H9 (cell line): ENCODE data around the gene CD1C. TPM values are rescaled to one million over a fixed set of nuclear protein-coding genes. Genes with fewer than 3 reads are reported as not detected.

Source experiments
- DNase-seq: peaks from one replicate; pipeline ENCODE4 v3.0.0-alpha.2; 2017
- H2AFZ ChIP-seq: one replicate; pipeline ENCODE4 v1.6.1; 2013; ENCODE audit warnings: mild to moderate bottlenecking, low read length, control low read depth, moderate library complexity
- H2AK5ac ChIP-seq: 2 replicates; pipeline ENCODE4 v1.6.1; 2013; ENCODE audit warnings: low read length, control low read depth, mixed read lengths; ENCODE audit not compliant: insufficient read length
- H2BK120ac ChIP-seq: one replicate; pipeline ENCODE4 v1.6.1; 2013; ENCODE audit warnings: low read depth, mild to moderate bottlenecking, low read length, control low read depth, inconsistent platforms; ENCODE audit not compliant: poor library complexity, severe bottlenecking
- H2BK12ac ChIP-seq: 2 replicates; pipeline ENCODE4 v1.6.1; 2013; ENCODE audit warnings: low read length, control low read depth, mixed read lengths, low read depth; ENCODE audit not compliant: insufficient read length
- H2BK15ac ChIP-seq: 2 replicates; pipeline ENCODE4 v1.6.1; 2013; ENCODE audit warnings: low read depth, low read length, control low read depth
- H2BK20ac ChIP-seq: one replicate; pipeline ENCODE4 v1.6.1; 2013; ENCODE audit warnings: low read depth, mild to moderate bottlenecking, low read length, control low read depth, inconsistent platforms; ENCODE audit not compliant: poor library complexity, severe bottlenecking
- H2BK5ac ChIP-seq: 2 replicates; pipeline ENCODE4 v1.6.1; 2013; ENCODE audit warnings: low read length, control low read depth, mixed read lengths; ENCODE audit not compliant: insufficient read length
- H3K14ac ChIP-seq: 2 replicates; pipeline ENCODE4 v1.6.1; 2013; ENCODE audit warnings: low read length, control low read depth; ENCODE audit not compliant: insufficient read depth
- H3K18ac ChIP-seq: 2 replicates; pipeline ENCODE4 v1.6.1; 2013; ENCODE audit warnings: low read depth, mild to moderate bottlenecking, mixed read lengths, low read length, control low read depth; ENCODE audit not compliant: insufficient read length
- H3K23ac ChIP-seq: 2 replicates; pipeline ENCODE4 v1.6.1; 2013; ENCODE audit warnings: low read length, control low read depth, mixed read lengths, low read depth; ENCODE audit not compliant: insufficient read length
- H3K23me2 ChIP-seq: 2 replicates; pipeline ENCODE4 v1.6.1; 2013; ENCODE audit warnings: low read depth, mild to moderate bottlenecking, mixed read lengths, low read length, control low read depth; ENCODE audit not compliant: insufficient read length, poor library complexity, severe bottlenecking
- H3K27ac ChIP-seq: 2 replicates; pipeline ENCODE4 v1.5.1; 2013; ENCODE audit warnings: low read length, control low read depth, mixed read lengths, low read depth; ENCODE audit not compliant: insufficient read length
- H3K27me3 ChIP-seq: 2 replicates; pipeline ENCODE4 v1.6.1; 2013; ENCODE audit warnings: low read length, control low read depth, inconsistent platforms; ENCODE audit not compliant: insufficient read depth
- H3K4ac ChIP-seq: 2 replicates; pipeline ENCODE4 v1.6.1; 2013; ENCODE audit warnings: low read depth, mild to moderate bottlenecking, control low read depth, inconsistent platforms, low read length, moderate library complexity
- H3K4me1 ChIP-seq: 2 replicates; pipeline ENCODE4 v1.6.1; 2013; ENCODE audit warnings: low read length, control low read depth, inconsistent platforms; ENCODE audit not compliant: insufficient read depth
- H3K4me2 ChIP-seq: 2 replicates; pipeline ENCODE4 v1.6.1; 2013; ENCODE audit warnings: low read length, control low read depth, mixed read lengths; ENCODE audit not compliant: insufficient read length, insufficient read depth
- H3K56ac ChIP-seq: 2 replicates; pipeline ENCODE4 v1.6.1; 2013; ENCODE audit warnings: low read depth, mild to moderate bottlenecking, mixed read lengths, low read length, control low read depth; ENCODE audit not compliant: insufficient read length
- H3K79me1 ChIP-seq: 2 replicates; pipeline ENCODE4 v1.6.1; 2013; ENCODE audit warnings: low read depth, mild to moderate bottlenecking, moderate library complexity, low read length, control low read depth, inconsistent platforms; ENCODE audit not compliant: insufficient read depth, poor library complexity, severe bottlenecking
- H3K79me2 ChIP-seq: 2 replicates; pipeline ENCODE4 v1.6.1; 2013; ENCODE audit warnings: low read length, control low read depth, inconsistent platforms; ENCODE audit not compliant: insufficient read depth
- H3K9ac ChIP-seq: 2 replicates; pipeline ENCODE4 v1.6.1; 2013; ENCODE audit warnings: low read length, control low read depth, mixed read lengths; ENCODE audit not compliant: insufficient read length; ENCODE audit errors: extremely low read depth
- H3K9me3 ChIP-seq: one replicate; pipeline ENCODE4 v1.6.1; 2013; ENCODE audit warnings: low read depth, low read length, inconsistent platforms; ENCODE audit not compliant: control insufficient read depth
- H3T11ph ChIP-seq: one replicate; pipeline ENCODE4 v1.6.1; 2013; ENCODE audit warnings: mild to moderate bottlenecking, low read length, control low read depth, inconsistent platforms
- H4K20me1 ChIP-seq: one replicate; pipeline ENCODE4 v1.6.1; 2013; ENCODE audit not compliant: control insufficient read depth, insufficient read length, insufficient read depth
- H4K5ac ChIP-seq: 2 replicates; pipeline ENCODE4 v1.6.1; 2013; ENCODE audit warnings: low read depth, mild to moderate bottlenecking, mixed read lengths, low read length, control low read depth; ENCODE audit not compliant: insufficient read length
- H4K8ac ChIP-seq: replicated peaks from 2 replicates; pipeline ENCODE4 v1.6.1; 2013; ENCODE audit warnings: low read length, control low read depth, mixed read lengths, low read depth; ENCODE audit not compliant: insufficient read length
- H4K91ac ChIP-seq: 2 replicates; pipeline ENCODE4 v1.6.1; 2013; ENCODE audit warnings: low read depth, mild to moderate bottlenecking, moderate library complexity, mixed read lengths, low read length, control low read depth; ENCODE audit not compliant: insufficient read length
- H3K27ac Mint-ChIP-seq, 3 experiments: 2 replicates in 2 of 3; 3 replicates in 1 of 3; pipeline ENCODE4 v1.8.0; 2020 to 2021; ENCODE audit warnings: mixed read lengths in 3 of 3, mild to moderate bottlenecking in 1 of 3, moderate library complexity in 1 of 3
- H3K27me3 Mint-ChIP-seq: 2 replicates; pipeline ENCODE4 v1.8.0; 2021; ENCODE audit warnings: low read depth, mild to moderate bottlenecking, moderate library complexity, mixed read lengths
- H3K36me3 Mint-ChIP-seq, 3 experiments: 2 replicates in 2 of 3; 3 replicates in 1 of 3; pipeline ENCODE4 v1.8.0; 2020 to 2021; ENCODE audit warnings: low read depth in 3 of 3, mixed read lengths in 3 of 3; ENCODE audit not compliant: insufficient read depth in 1 of 3
- H3K4me1 Mint-ChIP-seq, 2 experiments: 2 replicates each; pipeline ENCODE4 v1.8.0; 2020; ENCODE audit warnings: mixed read lengths in 2 of 2
- H3K4me3 Mint-ChIP-seq, 2 experiments: 2 replicates in 1 of 2; 3 replicates in 1 of 2; pipeline ENCODE4 v1.8.0; 2020 to 2021; ENCODE audit warnings: mild to moderate bottlenecking in 2 of 2, mixed read lengths in 2 of 2, moderate library complexity in 1 of 2
- H3K9me3 Mint-ChIP-seq, 2 experiments: 2 replicates in 1 of 2; 3 replicates in 1 of 2; pipeline ENCODE4 v1.8.0; 2020; ENCODE audit warnings: mild to moderate bottlenecking in 2 of 2, mixed read lengths in 2 of 2, moderate library complexity in 1 of 2
- CTCF ChIP-seq: fragments of 200-600 bp; sonication (generic); conservative IDR thresholded peaks from 3 replicates; pipeline ENCODE4 v1.8.0; 2021; ENCODE audit warnings: antibody characterized with exemption, mild to moderate bottlenecking
- total RNA-seq: library from RNA; stranded (reverse); gene quantifications from 2 replicates; pipeline ENCODE4 v1.2.1, GENCODE V29; 2021

CD1C gene
- total RNA-seq, 1 experiment from 2014 or later: not detected

- H3K27me3 ChIP-seq: no peaks in the 10 kb centered on the region
- H2BK20ac ChIP-seq: no peak overlapping the region
- Mint-ChIP-seq H3K27ac (no peak overlapping the region), H3K4me1 (no peaks in the 10 kb centered on the region), H3K9me3 (no peaks in the 10 kb centered on the region), H3K27me3 (no peaks in the 10 kb centered on the region), H3K4me3 (no peak overlapping the region), H3K36me3 (no peaks in the 10 kb centered on the region)
- no peaks in the 10 kb centered on the region for H3K4me1 ChIP-seq
- no peak overlapping the region for H3K4ac ChIP-seq
- no peak overlapping the region for H3T11ph ChIP-seq
- H3K4me2 ChIP-seq: no peak overlapping the region
- no peaks in the 10 kb centered on the region for H3K79me2 ChIP-seq
- no peak overlapping the region for H2BK120ac ChIP-seq
- H3K9ac ChIP-seq: no peak overlapping the region
- no peak overlapping the region for H3K23ac ChIP-seq
- no peak overlapping the region for H2BK12ac ChIP-seq
- no peak overlapping the region for H3K27ac ChIP-seq
- H3K79me1 ChIP-seq: no peaks in the 10 kb centered on the region
- no peak overlapping the region for H4K91ac ChIP-seq
- no peak overlapping the region for H4K5ac ChIP-seq
- H4K20me1 ChIP-seq: no peaks in the 10 kb centered on the region
- no peak overlapping the region for H2BK15ac ChIP-seq
- DNase-seq: no peak
- no peak overlapping the region for H2AFZ ChIP-seq
- H3K9me3 ChIP-seq: no peaks in the 10 kb centered on the region
- H3K23me2 ChIP-seq: no peaks in the 10 kb centered on the region
- H2BK5ac ChIP-seq: no peak overlapping the region
- no peak overlapping the region for H4K8ac ChIP-seq
- no peak overlapping the region for H3K18ac ChIP-seq
- H3K56ac ChIP-seq: no peak overlapping the region
- H2AK5ac ChIP-seq: no peak overlapping the region
- no peak overlapping the region for H3K14ac ChIP-seq
- no peak for TF ChIP-seq CTCF
Observed at GRCh38 chr1:158327481-158327880, 37.8 kb downstream of the CD1C start.
